NCI-H2171 (cell line): ENCODE results near the gene CSF2RB.

ENCODE experiments used
- DNase-seq: peaks from one replicate; lab custom pipeline; 2025; lab: John Stamatoyannopoulos, UW

Gene CSF2RB

GRCh38 chr22:36936362-36937116 is 23.1 kb downstream of the CSF2RB start:
- DNase-seq, result no peak

- DNase-seq, result no peak
Observed at GRCh38 chr22:36937319-36938027, 24.0 kb downstream of the CSF2RB start.

GRCh38 chr22:36938028-36938425 is 24.6 kb downstream of the CSF2RB start:
- no peak for DNase-seq

GRCh38 chr22:36938886-36939285 is 25.5 kb downstream of the CSF2RB start:
- DNase-seq, result no peak

- DNase-seq, result no peak
Observed at GRCh38 chr22:36940676-36941075, 27.2 kb downstream of the CSF2RB start.

- DNase-seq, result no peak
Observed at GRCh38 chr22:36942556-36942955, 29.1 kb downstream of the CSF2RB start.

GRCh38 chr22:36946421-36947158 is 33.2 kb downstream of the CSF2RB start:
- DNase-seq, result no peak

- DNase-seq, result no peak
Observed at GRCh38 chr22:36948273-36949225, 35.1 kb downstream of the CSF2RB start.

- DNase-seq, result no peak
Observed at GRCh38 chr22:36950797-36951590, 37.6 kb downstream of the CSF2RB start.

GRCh38 chr22:36951746-36952145 is 38.3 kb downstream of the CSF2RB start:
- DNase-seq, result no peak

- DNase-seq, result no peak
Observed at GRCh38 chr22:36953239-36954080, 40.0 kb downstream of the CSF2RB start.

GRCh38 chr22:36954251-36955014 is 41.0 kb downstream of the CSF2RB start:
- no peak for DNase-seq

- DNase-seq, result no peak
Observed at GRCh38 chr22:36955691-36956090, 42.3 kb downstream of the CSF2RB start.

GRCh38 chr22:36958366-36958765 is 44.9 kb downstream of the CSF2RB start:
- DNase-seq, result no peak

GRCh38 chr22:36961626-36962025 is 48.2 kb downstream of the CSF2RB start:
- DNase-seq, result no peak

- DNase-seq, result no peak
Observed at GRCh38 chr22:36963302-36963701, 49.9 kb downstream of the CSF2RB start.

GRCh38 chr22:36964106-36964505 is 50.7 kb downstream of the CSF2RB start:
- DNase-seq, result no peak

GRCh38 chr22:36965696-36966095 is 52.3 kb downstream of the CSF2RB start:
- no peak for DNase-seq

- no peak for DNase-seq
Observed at GRCh38 chr22:36966851-36967540, 53.6 kb downstream of the CSF2RB start.
